NCI-H446 (cell line): ENCODE results near the gene PAIP2B.
A peak's percentile ranks its signal among the peaks of the same experiment; 100 is the strongest.
"Not testable (repeated sequence)": the region's sequence is repeated elsewhere in the genome, so short reads cannot be mapped to it uniquely, and the experiment has no call there.

Source experiments
- DNase-seq, 2 experiments: peaks; one replicate each; lab custom pipeline; 2025; lab: John Stamatoyannopoulos, UW

The PAIP2B gene, protein sequence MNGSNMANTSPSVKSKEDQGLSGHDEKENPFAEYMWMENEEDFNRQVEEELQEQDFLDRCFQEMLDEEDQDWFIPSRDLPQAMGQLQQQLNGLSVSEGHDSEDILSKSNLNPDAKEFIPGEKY

DNA sequence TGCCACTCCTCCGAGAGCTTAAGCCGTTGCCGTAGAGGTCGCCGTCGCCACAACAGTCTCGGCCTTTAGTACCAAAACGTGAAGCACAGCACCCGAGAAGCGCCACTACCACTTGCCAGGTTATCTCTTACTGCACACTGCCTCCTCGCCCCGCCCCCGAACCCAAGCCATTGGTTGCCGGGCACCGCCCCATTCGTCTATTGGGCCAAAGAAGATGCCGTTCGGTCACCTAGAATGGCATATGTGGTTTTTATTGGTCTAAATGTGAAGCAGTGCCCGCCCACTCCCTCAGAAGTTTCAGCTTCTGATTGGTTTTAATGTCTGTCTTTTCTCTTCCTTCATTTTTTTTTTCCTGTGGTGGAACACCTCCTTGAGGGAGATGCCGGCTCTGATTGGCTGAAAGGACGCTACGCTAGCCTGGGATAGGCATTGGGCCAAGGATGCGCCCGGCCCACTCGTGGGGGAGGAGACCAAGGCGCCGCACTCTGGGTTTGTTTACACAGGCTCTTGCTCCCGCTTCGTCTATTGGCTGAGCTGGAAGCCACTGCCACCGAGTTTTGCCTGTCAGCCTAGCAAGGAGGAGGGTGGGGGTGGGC is at the start of gene PAIP2B:
Gene PAIP2B, minus strand, starts transcription at position 139 of the 596 bp plus-strand sequence. CDS start 24,514 bp downstream, outside the sequence.
- peak; percentile 98 for DNase-seq

DNA sequence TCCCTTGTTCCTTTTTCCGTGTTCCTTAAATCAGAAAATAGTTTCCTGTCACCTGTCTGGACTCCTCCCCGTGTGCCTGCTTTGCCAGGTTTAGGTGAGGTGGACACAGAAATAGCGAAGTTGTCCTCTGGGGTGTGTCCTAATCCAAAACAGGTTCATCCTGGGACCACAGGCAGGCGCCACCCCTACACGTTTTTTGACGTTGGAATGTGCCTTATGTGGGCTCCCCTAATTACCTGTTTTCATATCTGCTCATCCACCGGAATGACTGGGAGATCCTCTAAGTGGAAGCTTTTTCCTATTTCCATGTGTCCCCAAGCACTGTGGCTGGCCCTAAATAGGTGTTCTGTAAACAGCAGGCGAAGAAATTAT is 49.0 kb upstream of the PAIP2B start:
- no peak for DNase-seq

DNA sequence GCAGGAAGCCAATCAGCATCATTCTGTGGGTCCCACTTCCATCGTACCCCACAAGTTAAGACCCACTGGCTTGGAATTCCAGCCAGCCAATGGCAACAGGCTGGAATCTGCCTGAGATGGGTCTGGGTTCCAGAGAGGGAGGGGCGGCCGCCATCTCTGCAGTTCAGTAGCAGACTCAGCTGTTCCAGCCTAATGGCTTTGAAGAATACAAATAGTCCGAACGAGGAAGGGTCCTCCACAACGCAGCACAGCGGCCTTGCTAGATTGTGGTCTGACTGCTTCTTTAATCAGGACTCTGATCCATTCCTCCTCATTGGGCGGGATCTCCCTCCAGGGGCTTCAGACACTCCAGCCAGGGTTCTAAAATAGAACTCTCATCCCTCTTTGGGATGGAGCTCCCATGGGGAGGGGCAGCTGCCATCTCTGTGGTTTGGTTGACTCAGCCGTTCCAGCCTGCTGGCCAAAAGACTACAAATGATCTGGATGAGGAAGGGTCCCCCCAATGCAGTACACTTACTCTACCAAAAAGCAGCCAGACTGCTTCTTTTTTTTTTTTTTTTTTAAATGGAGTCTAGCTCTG is 42.7 kb upstream of the PAIP2B start:
- no peak for DNase-seq

DNA sequence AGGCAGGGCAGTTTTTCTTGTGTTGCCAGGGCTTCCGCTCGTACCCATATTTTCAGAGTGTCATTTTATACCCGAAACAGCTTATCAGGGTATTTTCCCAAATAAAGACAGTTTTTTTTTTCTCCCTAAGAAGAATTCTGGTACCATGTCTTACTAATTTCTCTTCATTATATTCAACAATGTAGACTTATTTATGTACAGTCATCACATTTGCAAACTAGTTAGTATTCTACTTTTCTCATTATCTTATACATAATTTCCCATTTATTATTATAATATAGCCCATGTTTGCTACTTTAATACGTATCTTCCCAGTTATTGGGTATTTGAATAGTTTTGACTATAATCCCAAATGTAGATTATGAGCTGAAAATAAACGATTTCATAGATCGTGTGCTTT is 36.5 kb upstream of the PAIP2B start:
- no peak for DNase-seq

DNA sequence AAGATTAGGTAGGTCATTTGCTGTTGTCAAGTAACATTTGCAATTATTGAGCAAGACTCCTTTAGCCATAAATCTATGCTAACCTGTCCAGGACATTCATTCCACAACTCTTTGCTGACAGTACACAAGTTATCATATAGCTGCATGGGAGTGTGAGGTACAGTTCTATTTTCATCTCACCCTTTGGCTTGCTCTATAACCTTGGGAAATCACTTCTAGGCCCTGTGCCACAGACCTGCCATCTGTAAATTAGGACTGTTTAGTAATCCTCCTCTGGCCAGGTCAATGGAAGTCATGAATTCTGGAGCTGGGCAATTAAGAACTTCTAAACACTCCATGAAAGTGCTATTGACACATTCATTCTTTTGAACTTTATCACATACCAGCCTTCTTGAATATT is 34.6 kb upstream of the PAIP2B start:
- no peak for DNase-seq

DNA sequence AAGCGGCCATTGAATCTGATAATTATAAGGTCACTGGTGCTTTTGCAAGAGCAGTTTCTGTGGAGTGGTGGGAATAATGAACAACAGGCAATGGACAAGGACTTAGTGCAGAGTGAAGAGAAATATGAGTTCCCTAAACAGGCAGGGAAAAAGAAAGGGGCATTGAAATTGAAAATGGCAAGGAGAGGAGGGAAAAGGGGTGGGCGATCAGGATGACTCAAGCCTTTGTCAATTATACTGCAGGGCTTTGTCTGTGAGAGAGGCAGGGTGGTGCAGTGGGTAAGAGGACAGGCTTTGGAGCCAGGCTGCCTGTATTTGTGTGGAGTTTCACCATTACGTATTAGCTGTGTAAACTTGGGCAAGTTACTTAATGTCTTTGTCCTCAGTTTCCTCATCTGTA is 29.5 kb upstream of the PAIP2B start:
- no peak for DNase-seq

DNA sequence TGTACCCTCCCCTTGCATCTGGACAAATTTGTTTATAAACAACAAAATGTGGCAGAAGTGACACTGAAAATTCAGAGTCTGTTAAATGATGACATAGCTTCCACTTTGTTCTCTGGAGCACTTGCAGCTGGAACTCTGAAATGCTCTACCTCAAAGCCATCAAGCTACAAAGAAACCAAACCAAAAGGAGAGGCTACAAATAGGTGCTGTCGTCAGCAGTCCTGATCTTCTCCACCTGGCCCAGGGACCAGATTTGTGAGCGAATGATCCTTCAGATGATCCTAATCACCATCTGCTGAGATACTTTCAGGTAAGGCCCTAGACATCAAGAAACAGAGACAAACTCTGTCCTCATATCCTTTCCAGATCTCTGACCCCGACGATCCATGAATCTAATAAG is 27.9 kb upstream of the PAIP2B start:
- DNase-seq: no peak

DNA sequence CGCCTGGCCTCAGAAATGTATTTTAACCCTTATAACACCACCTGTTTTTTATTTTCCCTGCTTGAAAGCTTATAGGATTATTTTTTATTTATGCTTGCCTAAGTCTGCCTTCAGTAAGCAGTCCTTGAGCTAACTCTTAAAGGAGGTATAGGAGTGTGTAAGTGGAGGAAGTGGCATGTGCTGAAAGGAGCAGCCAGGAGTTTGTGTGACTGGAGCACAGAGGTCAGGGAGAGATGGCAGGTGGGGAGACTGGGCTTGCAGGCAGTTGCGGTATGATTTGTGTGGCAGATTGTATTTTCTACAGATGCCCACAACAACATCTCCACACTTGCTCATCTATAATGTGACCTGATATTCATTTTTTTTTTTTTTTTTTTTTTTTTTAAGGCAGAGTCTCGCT is 27.2 kb upstream of the PAIP2B start:
- no peak for DNase-seq

DNA sequence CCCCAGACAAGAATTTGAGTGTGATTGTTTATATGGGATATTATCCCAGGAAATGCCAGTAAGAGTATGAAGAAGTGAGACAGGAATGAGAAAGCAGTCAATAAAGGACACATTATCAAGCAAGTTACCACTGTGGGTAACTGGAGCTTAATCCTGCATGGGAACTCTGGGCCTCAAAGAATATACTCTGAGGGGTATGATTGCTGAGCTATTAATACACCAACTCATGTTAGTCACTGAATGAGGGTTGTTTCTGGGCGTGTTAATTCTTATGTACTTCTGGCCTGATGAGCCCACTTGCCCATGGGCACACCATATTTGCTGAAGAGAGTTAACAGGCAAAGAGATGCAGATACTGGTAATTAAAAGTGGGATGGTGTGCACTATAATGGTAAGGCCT is 26.6 kb upstream of the PAIP2B start:
- no peak for DNase-seq

DNA sequence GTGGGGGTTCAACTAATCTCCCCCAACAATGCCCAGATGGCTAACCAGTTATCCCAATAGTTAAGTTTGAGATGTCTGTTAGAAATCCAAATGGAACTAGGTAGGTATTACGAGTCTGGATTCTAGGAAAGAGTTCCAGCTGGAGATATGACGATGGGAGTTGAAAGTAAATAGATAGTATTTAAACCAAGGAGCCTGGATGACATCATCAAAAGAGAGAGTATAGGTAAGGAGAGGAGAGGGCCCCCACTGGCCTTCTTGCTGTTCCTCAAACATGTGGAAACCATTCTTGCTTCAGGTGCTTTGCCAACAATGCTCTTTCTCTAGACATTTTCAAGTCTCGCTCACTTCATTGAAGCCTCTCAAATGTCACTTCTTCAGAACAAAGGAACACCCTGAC is 26.0 kb upstream of the PAIP2B start:
- DNase-seq: no peak

DNA sequence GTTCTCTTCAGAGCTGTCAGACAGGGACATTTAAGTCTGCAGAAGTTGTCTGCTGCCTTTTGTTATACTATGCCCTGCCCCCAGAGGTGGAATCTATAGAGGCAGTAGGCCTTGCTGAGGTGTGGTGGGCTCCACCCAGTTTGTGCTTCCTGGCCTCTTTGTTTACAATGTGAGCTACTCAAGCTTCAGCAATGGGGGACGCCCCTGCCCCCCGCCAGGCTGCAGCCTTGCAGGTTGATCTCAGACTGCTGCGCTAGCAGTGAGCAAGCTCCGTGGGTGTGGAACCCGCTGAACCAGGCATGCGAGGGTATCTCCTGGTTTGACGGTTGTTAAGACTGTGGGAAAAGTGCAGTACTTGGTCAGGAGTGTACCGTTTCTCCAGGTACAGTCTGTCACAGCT is 24.0 kb upstream of the PAIP2B start:
- no peak for DNase-seq

DNA sequence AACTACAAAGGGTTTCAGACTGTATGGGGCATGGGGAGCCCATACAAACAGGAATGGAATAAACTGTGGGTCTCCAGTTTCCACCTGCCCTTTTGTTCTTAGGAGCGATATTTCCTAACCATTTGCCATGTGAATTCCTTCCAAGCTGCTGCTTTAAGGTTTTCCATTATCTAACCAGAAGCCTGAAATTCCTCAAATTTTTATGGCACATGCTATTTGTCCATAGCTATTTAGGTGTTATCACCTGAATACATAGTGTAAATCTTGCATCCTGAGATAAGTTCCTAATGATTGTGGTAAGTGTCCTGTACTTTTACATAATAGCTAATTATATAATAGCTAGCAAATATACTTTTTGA is 17.4 kb upstream of the PAIP2B start:
- no peak for DNase-seq

DNA sequence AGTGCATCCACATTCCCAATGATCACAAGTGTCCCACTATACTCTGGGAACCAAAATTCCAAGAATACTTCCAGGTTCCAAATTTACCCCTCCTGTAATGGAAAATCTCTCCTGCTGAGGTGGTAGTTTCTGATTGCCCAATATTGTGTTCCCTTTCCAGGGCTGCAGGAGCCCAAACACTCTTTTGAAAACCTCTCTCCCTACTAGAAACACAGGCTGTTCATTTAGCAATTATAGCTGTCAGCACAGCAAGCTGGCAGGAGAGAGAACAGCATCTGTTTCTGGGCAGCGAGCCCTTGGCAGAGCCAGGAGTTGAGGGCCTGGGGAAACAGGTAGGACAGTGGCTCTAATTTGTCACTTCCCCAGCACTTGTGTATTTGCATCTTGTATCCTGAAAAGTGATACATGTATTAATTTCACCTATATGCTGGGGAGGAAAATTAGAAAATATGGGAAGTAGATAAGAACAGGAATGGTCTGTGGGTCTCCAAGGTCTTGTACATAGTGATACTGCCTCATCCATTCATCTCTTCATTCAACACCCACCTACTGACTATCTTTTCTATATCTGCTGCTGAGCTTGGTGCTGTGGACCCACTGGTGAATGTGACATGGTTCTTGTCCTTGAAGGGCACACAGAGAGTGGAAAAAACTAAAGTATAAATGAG is 16.9 kb upstream of the PAIP2B start:
- peak in 1 of 2 experiments; percentile 32 for DNase-seq

DNA sequence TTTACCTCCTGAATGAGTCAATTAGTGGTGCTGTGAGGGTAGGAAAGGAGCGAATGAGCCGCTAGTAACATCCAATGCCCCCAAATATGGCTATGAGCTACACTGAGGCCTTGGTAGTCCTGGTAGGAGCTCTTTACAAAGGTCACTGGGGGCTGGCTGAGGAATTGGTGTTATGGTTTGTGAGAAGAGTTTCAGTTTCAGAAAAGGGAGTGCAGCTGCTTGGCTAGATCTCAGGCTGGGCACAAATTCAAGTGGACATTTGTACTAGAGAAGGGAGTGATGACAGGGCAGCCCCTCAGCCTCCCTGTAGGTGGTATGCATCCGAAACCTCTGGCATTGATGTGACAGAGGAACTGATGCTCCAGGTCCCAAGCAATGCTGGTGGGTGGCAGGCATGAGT is 13.9 kb upstream of the PAIP2B start:
- no peak for DNase-seq

DNA sequence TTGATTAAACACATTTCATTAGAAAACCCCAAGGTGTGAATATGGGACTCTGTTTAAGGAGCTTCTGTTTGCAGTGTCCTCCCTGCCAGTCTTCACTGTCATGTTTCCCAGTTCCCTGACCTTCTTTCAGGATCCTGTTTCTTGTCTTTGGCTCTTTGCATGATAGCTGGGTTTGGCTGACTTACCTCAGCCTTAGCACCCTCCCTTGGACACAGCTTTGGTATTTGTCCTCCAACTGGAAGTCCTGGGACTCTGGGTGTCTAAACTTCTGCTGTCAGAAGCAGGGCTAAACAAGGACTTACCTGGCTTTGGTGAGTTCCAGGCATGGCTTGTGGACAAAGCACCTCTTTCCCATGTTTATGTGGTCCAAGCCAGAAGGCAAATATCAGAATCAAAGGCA is 11.2 kb upstream of the PAIP2B start:
- DNase-seq: no peak

DNA sequence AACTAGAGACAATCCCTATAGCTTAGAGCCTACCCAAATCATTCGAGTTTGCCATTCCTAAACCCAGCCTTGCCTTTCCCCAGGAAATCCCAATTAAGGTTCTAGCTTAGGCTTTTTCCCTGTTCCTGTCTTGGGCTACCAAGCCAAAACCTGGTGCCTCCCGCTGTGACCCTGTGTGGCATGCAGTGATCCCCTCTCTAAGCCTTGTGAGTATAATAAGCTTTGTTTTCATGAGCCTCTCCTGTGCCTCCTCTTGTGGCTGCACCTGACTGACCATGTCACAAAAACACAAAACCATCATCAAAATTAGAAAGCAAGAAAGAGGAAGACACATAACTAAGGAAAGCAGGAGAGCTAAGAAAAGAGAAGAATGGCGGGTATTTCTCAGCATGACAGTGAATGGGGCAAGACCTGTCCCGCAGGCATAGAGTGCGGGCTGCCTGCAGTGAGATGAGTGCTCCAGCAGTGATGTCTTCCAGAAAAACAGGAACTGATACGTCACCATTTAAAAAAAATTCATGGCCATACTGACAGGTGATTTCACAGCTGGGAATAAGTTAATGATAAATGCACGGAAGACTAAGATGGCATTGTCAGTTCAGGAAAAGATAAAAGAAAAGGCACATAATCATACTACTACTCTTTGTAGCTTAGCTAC is 9.2 kb upstream of the PAIP2B start:
- DNase-seq: no peak

DNA sequence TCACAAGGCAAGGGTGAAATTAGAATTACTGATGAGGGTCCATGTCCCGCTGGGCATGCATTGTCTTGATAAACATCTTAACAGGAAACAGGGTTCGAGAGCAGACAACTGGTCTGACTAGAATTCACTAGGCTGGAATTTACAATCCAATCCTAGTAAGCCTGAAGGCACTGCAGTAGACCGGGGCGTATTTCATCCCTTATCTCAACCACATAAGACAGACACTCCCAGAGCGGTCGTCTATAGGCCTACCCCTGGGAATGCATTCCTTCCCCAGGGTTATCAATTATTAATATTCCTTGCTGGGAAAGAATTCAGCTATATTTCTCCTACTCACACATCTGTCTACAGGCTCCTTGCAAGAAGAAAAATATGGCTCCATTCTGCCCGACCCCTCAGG is 6.2 kb upstream of the PAIP2B start:
- not testable (repeated sequence) for DNase-seq

DNA sequence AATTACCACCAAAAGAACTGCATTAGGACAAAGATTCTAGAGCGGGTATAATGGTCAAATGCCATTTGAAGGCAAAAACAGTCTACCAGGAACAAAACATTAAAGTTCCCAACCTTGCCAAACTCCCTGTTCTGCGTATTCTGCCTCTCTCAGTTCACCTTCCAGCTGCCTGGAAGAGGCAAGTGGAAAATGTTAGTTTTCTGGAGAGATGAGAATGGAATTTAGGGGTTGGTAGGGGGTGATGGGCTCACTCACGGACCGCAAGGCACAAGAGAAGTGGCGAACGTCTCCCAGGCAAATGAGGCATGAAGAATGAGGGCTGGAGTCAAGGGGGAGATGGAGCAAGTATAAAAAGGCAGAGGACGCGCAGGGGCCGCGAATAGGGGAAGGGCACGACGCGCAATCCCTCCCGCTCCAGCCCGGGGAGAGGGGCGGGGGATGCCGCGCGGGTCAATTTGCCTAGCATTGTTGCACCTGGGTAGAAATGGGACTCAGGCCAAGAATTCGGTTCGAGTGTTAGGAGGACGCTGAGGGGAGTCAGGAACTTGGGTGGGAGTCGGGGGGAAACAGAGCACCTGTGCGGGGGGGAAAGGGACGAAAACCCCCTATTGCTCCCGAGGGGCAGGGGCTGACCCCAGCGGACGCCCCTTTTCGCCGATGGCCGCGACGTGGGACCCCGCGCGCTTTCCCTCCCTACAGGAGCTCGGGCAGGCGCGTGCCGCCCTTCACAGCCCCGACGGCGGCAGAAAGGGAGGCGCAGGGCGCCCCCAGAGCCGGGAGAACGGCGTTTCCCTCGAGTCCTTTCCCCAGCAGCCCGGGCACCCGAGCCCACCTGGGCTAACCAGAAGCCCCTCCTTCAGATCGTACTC is 573 bp downstream of the PAIP2B start:
- no peak for DNase-seq

DNA sequence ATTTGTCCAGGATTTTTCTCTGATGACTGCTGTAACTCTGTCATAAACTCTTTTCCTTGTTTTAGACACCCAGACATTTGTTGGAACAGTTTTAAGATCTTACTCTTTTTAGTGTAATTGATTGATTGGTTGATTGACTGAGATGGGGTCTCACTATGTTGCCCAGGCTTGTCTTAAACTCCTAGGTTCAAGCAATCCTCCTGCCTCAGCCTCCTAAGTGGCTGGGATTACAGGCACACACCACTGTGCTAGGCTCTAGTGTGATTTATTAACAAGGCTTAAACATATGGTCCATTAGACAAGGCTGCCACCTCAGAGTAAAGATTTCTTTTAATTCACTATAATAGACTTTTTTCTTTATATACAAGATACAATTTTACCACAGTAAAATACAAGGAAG is 2.0 kb downstream of the PAIP2B start:
- no peak for DNase-seq

DNA sequence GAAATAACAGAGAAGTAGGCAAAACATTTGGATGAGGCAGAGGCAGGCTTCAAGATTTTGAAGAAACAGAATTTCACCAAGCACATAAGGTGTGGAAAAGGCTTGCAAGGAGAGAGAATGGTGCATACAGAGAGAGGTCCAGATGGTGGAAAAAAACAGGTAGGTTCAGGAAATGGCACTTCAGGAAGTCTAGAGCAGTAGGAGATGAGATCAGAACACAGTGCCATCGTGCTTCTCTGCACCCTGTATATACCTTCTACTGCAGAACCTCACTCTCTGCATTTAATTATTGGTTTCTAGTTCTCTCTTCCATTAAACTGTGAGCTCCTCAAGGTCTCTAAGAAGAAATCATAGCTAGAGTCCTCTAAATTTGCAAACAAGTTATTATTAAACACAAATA is 2.4 kb downstream of the PAIP2B start:
- DNase-seq: no peak

DNA sequence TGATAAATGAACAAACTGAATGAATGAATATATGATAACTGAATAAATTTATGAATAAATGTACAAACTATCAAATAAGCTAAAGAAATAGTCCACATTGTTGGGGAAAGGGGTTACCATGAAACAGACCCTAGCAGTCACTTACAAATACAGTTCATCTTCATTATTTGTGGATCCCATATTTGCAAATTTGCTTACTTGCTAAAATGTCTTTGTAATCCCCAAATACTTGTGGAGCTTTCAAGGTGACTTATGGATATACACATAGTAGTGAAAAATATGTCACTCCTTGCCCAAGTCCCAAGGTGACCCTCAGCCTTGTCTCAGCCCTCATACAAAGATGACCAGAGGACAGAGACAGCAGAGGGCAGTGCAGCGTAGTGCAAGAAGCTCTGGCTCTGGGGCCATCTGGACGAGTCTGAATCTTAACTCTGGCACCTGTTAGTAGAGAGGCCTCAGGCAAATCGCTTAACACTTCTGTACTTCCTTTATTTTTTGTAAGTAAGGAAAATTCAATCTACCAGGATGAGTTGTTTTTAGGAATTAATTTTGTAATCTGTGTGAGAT is 3.1 kb downstream of the PAIP2B start:
- peak in 1 of 2 experiments; percentile 44 for DNase-seq

DNA sequence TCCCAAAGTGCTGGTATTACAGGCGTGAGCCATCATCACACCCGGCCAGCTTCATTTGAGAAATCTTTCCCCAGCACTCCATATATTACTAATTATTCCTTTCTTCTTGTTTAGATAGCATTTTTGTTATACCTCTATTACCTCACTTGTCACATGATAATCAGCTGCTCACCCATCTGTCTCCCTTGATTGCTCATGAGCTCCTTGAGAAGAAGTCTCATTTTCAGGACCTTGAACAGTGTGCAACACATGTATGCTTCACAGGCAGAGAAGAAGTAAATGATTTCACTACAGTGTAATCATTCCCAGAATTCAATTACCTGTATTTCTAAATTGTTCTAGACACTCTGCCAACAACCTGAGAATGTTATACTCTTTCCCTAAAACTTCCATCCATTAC is 6.2 kb downstream of the PAIP2B start:
- DNase-seq: no peak
